Measurements from ENCODE around the gene KIAA1217.

Gene KIAA1217

DNA sequence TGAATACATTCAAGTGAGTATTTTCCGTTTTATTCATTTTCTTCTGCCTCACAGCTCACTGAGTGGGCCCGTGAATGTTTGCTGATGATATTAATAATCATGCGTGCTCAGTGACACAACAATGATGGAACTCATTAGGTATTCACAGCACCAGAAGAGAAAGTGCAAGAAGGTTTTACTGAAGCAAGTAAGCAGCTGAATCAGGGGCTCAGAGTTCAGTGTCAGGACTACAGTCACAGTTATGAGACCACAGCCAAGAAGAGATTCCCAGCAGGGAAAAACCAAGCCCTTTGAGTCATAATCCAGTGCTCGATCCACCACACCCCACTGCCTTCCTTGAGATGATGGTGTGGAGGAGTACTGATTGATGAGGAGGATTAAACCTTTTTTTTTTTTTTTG lies 247.4 kb downstream of the KIAA1217 start:
- 98% methylated on average over 4 of the region's 4 CpGs for WGBS
- Histone ChIP-seq H3K9me3 (ENCODE audit: insufficient read depth, low read depth, low read length) (no peaks in the 10 kb centered on the region), H3K36me3 (ENCODE audit: insufficient read depth, low read length) (no peaks in the 10 kb centered on the region), H3K4me1 (ENCODE audit: insufficient read depth, low read length) (peaks cover 18% of the 10 kb centered on the region), H3K4me3 (ENCODE audit: low read length) (no peak overlapping the region), H3K27me3 (ENCODE audit: insufficient read depth, low read length) (no peaks in the 10 kb centered on the region), H3K27ac (ENCODE audit: low read depth, low read length) (no peak overlapping the region), H3K9ac (ENCODE audit: low read depth, low read length) (no peak overlapping the region)

DNA sequence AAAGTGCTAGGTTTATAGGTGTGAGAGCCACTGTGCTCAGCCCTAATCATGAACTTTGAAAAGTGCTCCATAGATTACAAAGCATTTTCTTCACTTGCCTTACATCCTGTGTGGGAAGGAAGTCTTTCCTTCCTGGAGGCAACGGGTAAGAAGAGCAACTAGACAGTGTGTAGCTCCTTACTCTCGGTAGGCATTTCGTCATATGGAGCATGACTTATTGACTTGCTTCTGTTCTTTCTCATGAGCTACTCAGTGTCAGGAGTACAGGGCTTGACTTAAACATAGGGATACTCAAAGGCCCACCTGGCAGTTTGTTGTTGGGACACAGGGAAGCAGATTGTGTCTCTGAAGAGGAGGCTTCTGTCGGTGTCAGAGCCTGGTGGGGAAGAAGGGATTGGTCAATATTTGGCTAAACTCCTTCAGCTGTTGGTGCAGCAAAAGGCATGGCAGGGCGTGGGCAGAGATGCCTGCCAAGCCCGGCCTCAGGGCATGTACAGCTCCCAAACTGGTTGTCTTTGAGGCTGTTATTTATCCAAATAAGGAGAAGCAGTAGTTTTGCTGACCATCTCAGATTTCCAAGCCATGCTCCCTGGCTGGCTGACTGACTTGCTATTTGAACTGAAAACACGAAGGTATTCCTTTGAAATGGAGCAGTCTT lies 248.9 kb downstream of the KIAA1217 start:
- H3K4me1 ChIP-seq (ENCODE audit: insufficient read depth, low read length) = peaks cover 16% of the 10 kb centered on the region
- WGBS = 90% methylated on average over 7 of the region's 7 CpGs
- no peak overlapping the region for H3K4me3 ChIP-seq (ENCODE audit: low read length)
- no peaks in the 10 kb centered on the region for H3K9me3 ChIP-seq (ENCODE audit: insufficient read depth, low read depth, low read length)
- H3K27ac ChIP-seq (ENCODE audit: low read depth, low read length) = no peak overlapping the region; the same call in 1 of the 2 replicates
- no peak overlapping the region for H3K9ac ChIP-seq (ENCODE audit: low read depth, low read length)
- H3K27me3 ChIP-seq (ENCODE audit: insufficient read depth, low read length) = no peaks in the 10 kb centered on the region
- no peaks in the 10 kb centered on the region for H3K36me3 ChIP-seq (ENCODE audit: insufficient read depth, low read length)

DNA sequence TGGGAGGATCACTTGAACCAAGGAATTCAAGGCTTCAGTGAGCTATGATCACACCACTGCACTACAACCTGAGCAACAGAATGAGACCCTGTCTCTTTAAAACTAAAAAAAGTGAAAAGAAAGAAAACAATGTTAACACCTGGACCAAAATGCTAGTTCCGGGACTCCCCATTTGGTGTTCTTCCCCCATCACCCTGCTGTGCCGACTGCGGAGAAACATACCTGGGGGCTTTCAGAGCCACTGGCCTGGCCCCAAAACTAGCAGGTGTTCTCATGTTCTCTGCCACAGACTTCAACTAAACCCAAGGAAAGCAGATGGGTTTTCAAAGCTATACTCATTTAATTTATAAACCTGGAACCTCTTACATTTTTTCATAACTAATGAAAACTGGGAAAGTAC lies 250.9 kb downstream of the KIAA1217 start:
- no peak overlapping the region for H3K4me3 ChIP-seq (ENCODE audit: low read length)
- H3K9me3 ChIP-seq (ENCODE audit: insufficient read depth, low read depth, low read length) = no peaks in the 10 kb centered on the region
- 81% methylated on average over 3 of the region's 3 CpGs for WGBS
- no peaks in the 10 kb centered on the region for H3K36me3 ChIP-seq (ENCODE audit: insufficient read depth, low read length)
- H3K27me3 ChIP-seq (ENCODE audit: insufficient read depth, low read length) = no peaks in the 10 kb centered on the region
- no peak overlapping the region for H3K9ac ChIP-seq (ENCODE audit: low read depth, low read length)
- peaks cover 12% of the 10 kb centered on the region; the same call in 1 of the 2 replicates for H3K4me1 ChIP-seq (ENCODE audit: insufficient read depth, low read length)
- H3K27ac ChIP-seq (ENCODE audit: low read depth, low read length) = no peak overlapping the region

DNA sequence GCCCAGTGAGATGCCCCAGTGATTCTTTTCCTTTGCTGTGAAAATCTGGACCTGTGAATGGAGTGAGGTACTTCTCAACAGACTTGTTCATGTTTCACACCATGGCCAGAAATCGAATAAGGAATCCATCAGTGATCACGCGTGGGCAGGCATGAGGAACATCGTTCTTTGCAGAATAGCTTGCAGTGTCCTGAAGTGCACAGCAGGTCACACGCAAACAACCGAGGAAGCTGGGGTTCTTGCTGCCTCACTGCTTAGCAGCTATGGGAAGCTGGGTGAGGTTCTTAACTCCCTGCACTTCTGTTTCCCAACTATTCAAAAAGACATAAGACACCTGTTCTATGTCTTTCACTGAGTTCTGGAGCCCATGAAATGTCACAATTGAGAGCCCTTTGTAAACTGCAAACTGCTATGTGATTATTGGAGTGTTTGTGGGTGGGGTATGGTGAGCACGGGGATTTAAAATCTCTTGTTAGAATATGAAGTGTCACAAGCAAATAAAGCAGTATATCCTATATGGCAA lies 253.4 kb downstream of the KIAA1217 start:
- no peak overlapping the region for H3K9ac ChIP-seq (ENCODE audit: low read depth, low read length)
- H3K27ac ChIP-seq (ENCODE audit: low read depth, low read length) = no peak overlapping the region
- H3K36me3 ChIP-seq (ENCODE audit: insufficient read depth, low read length) = no peaks in the 10 kb centered on the region
- H3K4me1 ChIP-seq (ENCODE audit: insufficient read depth, low read length) = peaks cover 23% of the 10 kb centered on the region; the same call in 1 of the 2 replicates
- 97% methylated on average over 7 of the region's 7 CpGs for WGBS
- H3K9me3 ChIP-seq (ENCODE audit: insufficient read depth, low read depth, low read length) = no peaks in the 10 kb centered on the region
- H3K27me3 ChIP-seq (ENCODE audit: insufficient read depth, low read length) = no peaks in the 10 kb centered on the region
- H3K4me3 ChIP-seq (ENCODE audit: low read length) = no peak overlapping the region

DNA sequence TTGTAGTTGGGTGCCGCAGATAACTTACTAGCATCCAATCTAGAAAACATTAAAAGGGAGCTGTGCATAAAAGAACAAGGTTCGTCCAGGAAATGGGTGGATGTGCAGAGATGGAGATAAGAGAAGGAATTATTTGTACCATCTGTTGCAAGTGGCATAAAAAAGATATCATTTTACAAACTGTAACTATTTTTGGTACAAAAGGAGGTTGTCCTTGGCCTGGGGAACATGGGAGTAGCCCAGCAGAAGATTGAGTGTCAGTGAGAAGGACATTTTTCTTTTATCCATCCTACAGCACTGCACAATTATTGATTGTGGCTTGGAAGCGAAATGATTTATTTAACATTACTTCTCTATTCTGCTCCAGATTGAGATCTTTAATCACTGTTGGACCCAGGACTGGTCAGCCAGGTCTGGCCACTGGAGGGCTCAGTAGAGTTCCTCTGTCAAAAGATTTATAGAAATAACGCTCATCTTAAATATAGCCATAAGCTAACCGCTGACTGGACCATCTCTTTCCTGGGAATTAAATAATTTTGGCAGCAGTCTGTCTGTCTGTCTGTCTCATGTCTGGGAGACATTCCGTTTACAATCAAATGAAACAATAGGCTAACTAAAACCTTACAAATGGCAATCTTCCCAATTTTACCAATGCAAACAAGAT lies 254.1 kb downstream of the KIAA1217 start:
- WGBS = 96% methylated on average over 6 of the region's 6 CpGs

DNA sequence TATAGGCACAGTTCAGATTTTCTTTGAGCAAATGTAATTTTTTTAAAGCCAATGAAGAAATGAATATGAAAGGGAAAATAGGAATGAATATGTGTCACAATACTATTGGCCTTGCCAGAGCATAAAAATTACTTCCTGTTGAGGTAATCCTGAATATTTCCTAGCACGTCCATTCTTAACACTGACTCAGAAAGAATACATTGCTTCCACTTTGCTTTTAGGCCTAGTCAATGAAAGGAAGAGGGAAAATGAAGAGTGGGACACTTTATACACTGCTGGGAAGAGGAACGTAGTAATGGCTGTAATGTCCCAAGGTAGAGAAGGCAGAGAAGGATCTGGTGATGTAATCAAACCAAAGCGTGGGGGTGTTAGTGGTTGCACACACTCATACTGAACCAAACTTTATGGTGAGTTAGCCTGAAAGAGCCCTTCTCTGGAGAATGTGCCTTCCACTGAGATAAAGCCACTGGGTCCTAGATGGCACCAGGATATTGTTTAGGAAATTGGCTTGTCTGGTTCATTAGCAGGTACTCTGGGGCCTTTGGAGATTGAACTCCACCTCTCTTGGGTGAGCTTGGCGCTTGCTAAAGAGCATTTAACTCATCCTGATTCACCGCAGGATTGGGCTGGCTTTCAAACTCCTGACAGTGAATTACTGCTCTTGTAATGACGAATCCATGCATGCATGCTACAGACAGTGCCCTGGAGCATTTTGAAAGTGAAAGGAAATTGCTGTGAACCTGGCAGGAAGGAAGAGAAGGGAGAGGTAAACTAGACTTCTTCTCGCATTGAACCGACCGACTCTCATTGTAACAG lies 254.9 kb downstream of the KIAA1217 start:
- Histone ChIP-seq H3K27me3 (ENCODE audit: insufficient read depth, low read length) (no peaks in the 10 kb centered on the region), H3K4me3 (ENCODE audit: low read length) (no peak overlapping the region), H3K27ac (ENCODE audit: low read depth, low read length) (no peak overlapping the region), H3K9me3 (ENCODE audit: insufficient read depth, low read depth, low read length) (no peaks in the 10 kb centered on the region), H3K9ac (ENCODE audit: low read depth, low read length) (no peak overlapping the region), H3K4me1 (ENCODE audit: insufficient read depth, low read length) (peaks cover 17% of the 10 kb centered on the region; the same call in 1 of the 2 replicates), H3K36me3 (ENCODE audit: insufficient read depth, low read length) (no peaks in the 10 kb centered on the region)
- 87% methylated on average over 9 of the region's 9 CpGs for WGBS

More for the DNA sequence above, 254.1 kb downstream of the KIAA1217 start:
- Histone ChIP-seq H3K36me3 (ENCODE audit: insufficient read depth, low read length) (no peaks in the 10 kb centered on the region), H3K27me3 (ENCODE audit: insufficient read depth, low read length) (no peaks in the 10 kb centered on the region), H3K9me3 (ENCODE audit: insufficient read depth, low read depth, low read length) (no peaks in the 10 kb centered on the region), H3K4me1 (ENCODE audit: insufficient read depth, low read length) (peaks cover 17% of the 10 kb centered on the region; the same call in 1 of the 2 replicates), H3K27ac (ENCODE audit: low read depth, low read length) (no peak overlapping the region), H3K4me3 (ENCODE audit: low read length) (no peak overlapping the region), H3K9ac (ENCODE audit: low read depth, low read length) (no peak overlapping the region)

DNA sequence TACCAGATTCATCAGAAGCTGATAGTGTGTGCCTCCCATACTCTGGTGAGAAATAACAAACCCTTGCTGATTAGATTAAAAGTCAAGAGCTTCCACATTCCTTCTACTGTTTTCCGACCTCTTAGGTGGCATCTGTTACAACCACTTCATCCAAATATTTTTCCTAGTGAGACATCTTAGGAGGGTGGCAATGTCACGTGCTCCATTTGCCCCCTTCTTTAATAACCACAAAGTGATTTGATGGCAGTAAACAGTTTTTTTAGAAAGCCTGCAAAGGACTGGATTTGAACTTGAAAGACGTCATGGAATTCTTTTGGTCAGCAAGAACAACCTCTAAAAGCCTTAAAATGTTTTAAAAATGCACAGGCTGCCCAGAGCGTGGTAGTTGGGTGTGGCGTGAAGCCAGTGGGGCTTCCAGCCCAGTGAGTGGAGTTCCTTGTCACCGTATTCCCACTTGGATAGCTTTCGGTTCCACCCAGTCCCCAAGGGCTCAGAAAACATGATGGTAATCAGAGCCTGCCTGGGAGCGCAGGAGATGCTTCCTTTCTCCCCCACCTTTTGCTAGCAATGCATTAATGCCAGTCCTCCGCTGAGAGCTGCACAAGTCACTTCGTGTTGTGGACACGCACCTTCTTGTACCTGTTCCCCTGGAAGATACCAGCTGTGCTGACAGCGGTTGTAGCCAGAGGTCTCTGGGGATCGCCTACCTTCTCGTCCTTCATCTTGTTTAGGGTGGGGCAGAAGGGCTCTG lies 256.4 kb downstream of the KIAA1217 start:
- WGBS = 95% methylated on average over 14 of the region's 14 CpGs
- peaks cover 17% of the 10 kb centered on the region; the same call in 1 of the 2 replicates for H3K4me1 ChIP-seq (ENCODE audit: insufficient read depth, low read length)
- H3K27me3 ChIP-seq (ENCODE audit: insufficient read depth, low read length) = no peaks in the 10 kb centered on the region
- no peak overlapping the region for H3K27ac ChIP-seq (ENCODE audit: low read depth, low read length)
- no peaks in the 10 kb centered on the region for H3K36me3 ChIP-seq (ENCODE audit: insufficient read depth, low read length)
- H3K9ac ChIP-seq (ENCODE audit: low read depth, low read length) = no peak overlapping the region
- H3K4me3 ChIP-seq (ENCODE audit: low read length) = no peak overlapping the region
- H3K9me3 ChIP-seq (ENCODE audit: insufficient read depth, low read depth, low read length) = no peaks in the 10 kb centered on the region

DNA sequence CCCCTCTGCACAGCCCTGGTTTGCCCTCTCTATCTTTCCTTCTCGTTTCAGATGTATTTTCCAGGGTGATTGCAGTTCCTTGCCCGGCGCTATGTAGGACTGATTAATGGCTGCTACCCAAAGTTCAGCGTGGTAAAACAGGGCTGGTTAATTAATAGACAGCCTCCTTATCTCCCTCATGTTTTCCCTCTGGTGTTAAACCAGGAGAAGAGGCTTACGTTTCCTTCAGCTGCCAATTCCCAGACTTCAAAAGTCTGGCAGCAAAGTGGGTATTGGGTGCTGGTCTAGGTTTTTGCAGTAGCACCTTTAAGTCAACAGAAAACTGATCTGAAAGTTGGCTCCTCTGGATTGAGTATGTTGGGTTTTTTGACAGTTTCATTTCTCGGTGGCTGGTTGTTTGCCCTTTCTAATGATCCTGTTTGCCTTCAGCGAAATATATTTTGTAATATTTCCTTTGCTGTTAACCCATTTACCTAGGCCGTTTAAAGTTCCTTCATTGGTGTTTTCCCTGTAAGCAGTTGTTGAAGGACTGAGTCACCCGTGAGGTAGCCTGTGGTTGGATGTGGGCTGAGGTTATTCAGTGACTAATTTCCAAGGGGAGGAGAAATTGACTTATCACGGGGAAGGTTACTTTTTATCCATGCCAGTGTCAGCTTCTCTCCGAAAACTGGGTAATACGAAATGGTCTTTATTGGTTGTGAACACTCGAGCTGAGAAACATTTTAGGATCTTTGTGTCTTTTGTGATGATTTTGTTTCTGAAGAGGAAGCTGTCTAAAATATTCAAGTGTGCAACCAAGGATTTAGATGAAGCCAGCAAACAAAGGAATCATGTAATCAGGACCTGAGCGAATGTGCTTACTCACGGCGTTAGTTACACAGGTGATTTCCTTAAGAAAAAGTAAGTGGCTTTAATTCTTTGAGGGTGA lies 257.2 kb downstream of the KIAA1217 start:
- no peak overlapping the region for H3K9ac ChIP-seq (ENCODE audit: low read depth, low read length)
- 91% methylated on average over 16 of the region's 16 CpGs for WGBS
- H3K4me3 ChIP-seq (ENCODE audit: low read length) = no peak overlapping the region
- H3K36me3 ChIP-seq (ENCODE audit: insufficient read depth, low read length) = no peaks in the 10 kb centered on the region
- no peaks in the 10 kb centered on the region for H3K27me3 ChIP-seq (ENCODE audit: insufficient read depth, low read length)
- H3K27ac ChIP-seq (ENCODE audit: low read depth, low read length) = no peak overlapping the region; the same call in 1 of the 2 replicates
- H3K9me3 ChIP-seq (ENCODE audit: insufficient read depth, low read depth, low read length) = no peaks in the 10 kb centered on the region
- H3K4me1 ChIP-seq (ENCODE audit: insufficient read depth, low read length) = peaks cover 17% of the 10 kb centered on the region; the same call in 1 of the 2 replicates

DNA sequence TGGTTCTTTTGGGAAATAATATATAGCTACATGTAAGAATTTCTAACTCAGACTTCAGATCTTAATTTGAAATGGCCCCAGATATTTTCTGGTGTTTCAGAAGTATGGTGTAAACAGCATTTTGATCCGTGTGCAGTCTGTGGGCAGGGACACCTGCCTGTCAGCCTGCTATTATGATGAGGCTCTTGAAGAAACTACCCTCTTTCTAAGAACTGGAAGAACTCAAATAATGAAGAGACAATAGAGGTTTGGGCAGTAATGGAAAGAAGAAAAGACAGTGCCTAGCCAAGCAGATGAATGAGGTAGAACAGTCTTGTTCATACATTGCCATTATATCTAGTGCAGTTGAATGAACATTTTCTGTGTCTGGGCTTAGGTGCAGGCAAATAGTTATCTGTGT lies 258.2 kb downstream of the KIAA1217 start:
- 93% methylated on average over 1 of the region's 1 CpG for WGBS
- H3K27ac ChIP-seq (ENCODE audit: low read depth, low read length) = no peak overlapping the region
- no peak overlapping the region for H3K4me3 ChIP-seq (ENCODE audit: low read length)
- no peak overlapping the region for H3K9ac ChIP-seq (ENCODE audit: low read depth, low read length)
- no peaks in the 10 kb centered on the region for H3K9me3 ChIP-seq (ENCODE audit: insufficient read depth, low read depth, low read length)
- H3K4me1 ChIP-seq (ENCODE audit: insufficient read depth, low read length) = peaks cover 17% of the 10 kb centered on the region; the same call in 1 of the 2 replicates
- H3K36me3 ChIP-seq (ENCODE audit: insufficient read depth, low read length) = no peaks in the 10 kb centered on the region
- no peaks in the 10 kb centered on the region for H3K27me3 ChIP-seq (ENCODE audit: insufficient read depth, low read length)

DNA sequence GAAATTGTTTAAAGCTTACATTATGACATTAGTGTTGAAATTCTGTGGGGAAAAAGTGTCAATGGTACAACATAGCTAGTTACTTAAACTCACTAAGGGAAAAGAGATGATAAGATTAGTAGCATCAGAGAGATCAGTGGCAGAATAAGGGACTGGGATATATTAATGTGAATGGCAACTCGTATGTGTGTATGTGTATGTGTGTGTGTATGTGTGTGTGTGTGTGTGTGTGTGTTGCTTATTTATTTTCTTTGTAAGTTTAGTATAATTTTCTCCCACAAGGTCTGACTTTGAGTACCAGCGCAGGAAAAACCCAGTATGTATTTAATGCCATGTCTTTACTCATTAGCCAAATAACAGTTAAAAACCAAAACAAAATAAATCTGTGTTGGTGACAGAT lies 258.7 kb downstream of the KIAA1217 start:
- Histone ChIP-seq H3K9me3 (ENCODE audit: insufficient read depth, low read depth, low read length) (no peaks in the 10 kb centered on the region), H3K27me3 (ENCODE audit: insufficient read depth, low read length) (no peaks in the 10 kb centered on the region), H3K4me1 (ENCODE audit: insufficient read depth, low read length) (peaks cover 17% of the 10 kb centered on the region; the same call in 1 of the 2 replicates), H3K27ac (ENCODE audit: low read depth, low read length) (no peak overlapping the region), H3K4me3 (ENCODE audit: low read length) (no peak overlapping the region), H3K36me3 (ENCODE audit: insufficient read depth, low read length) (no peaks in the 10 kb centered on the region), H3K9ac (ENCODE audit: low read depth, low read length) (no peak overlapping the region)
- WGBS = 97% methylated on average over 1 of the region's 2 CpGs
